ENCODE measurements around the gene DOCK8. TPM values are rescaled to one million over a fixed set of nuclear protein-coding genes. Genes with fewer than 3 reads are reported as not detected.

DOCK8 gene
- total and polyA plus RNA-seq, 10 of the 15 experiments (the other 5 are each of a cell fraction or from before 2014, with no cell fraction given) = 35.4 to 100 (median 44.7) TPM

GRCh38 chr9:295576-295975 is 80.9 kb downstream of the DOCK8 start:
- ChIA-PET CTCF (interaction anchor here (1.1 kb wide), 1 partner anchor 22 kb away, joined by 4 read pairs; no protein-coding TSS in a partner anchor), SMC1A (ENCODE audit: uncharacterized antibody, unreplicated experiment) (interaction anchor here (0.9 to 2.8 kb wide), 3 partner anchors 14 to 23 kb away, joined by 3 to 9 read pairs (median 6); no protein-coding TSS in a partner anchor), POLR2A (interaction anchor here (0.6 to 1.1 kb wide), 3 partner anchors 13 to 33 kb away, joined by 4 to 10 read pairs (median 8); no protein-coding TSS in a partner anchor), RAD21 (ENCODE audit: unreplicated experiment) (no interaction called here)
- no peaks in the 10 kb centered on the region for H3K27me3 ChIP-seq (replicated peaks in 1 of 2; ENCODE audit: control insufficient read depth in 2 of 2, insufficient read depth in 2 of 2, low read length in 1 of 2)
- intact Hi-C loops (cut with micrococcal nuclease; ENCODE audit: unreplicated experiment) (no loop called here), in situ Hi-C loops (cut with MboI) (no loop called here)
- BruUV-seq (replicated peaks) = no TSS peak
- H2AFZ ChIP-seq (ENCODE audit: control insufficient read depth, low read depth, low read length) = no peak overlapping the region
- DNase-seq (ENCODE audit: low read depth, low spot score) = no peak
- no peak overlapping the region for H3K27ac ChIP-seq (ENCODE audit: control insufficient read depth, insufficient read depth)
- H3K4me3 ChIP-seq = no peak overlapping the region
- peaks cover 20% of the 10 kb centered on the region for H3K4me1 ChIP-seq (ENCODE audit: control insufficient read depth, insufficient read depth, low read length)
- no peak for ATAC-seq
- no peaks in the 10 kb centered on the region for H3K9me3 ChIP-seq (replicated peaks; ENCODE audit: control insufficient read depth, insufficient read depth, low read length)
- no peak overlapping the region for H3K4me2 ChIP-seq (ENCODE audit: control insufficient read depth, insufficient read depth)
- no peak for FAIRE-seq
- H3K79me2 ChIP-seq (ENCODE audit: control insufficient read depth, insufficient read depth, low read length) = 0 out of 2 replicates have a peak, but pooled peaks cover 3% of the 10 kb centered on the region
- no peak overlapping the region for H3K9ac ChIP-seq (ENCODE audit: control insufficient read depth, insufficient read depth, low read length)
- TF ChIP-seq ZBTB4 (CRISPR knock-in tag; IDR thresholded peaks at IDR 0.05) (no peak), POU2F2 (IDR thresholded peaks at IDR 0.05; ENCODE audit: borderline replicate concordance, low read depth, low read length) (no peak), MTA3 (IDR thresholded peaks at IDR 0.05; ENCODE audit: borderline replicate concordance, low read length) (no peak), RBBP5 (conservative IDR thresholded peaks at IDR 0.05) (no peak), ZNF24 (IDR thresholded peaks at IDR 0.05) (no peak), SMARCA5 (IDR thresholded peaks at IDR 0.05) (no peak), FOS (IDR thresholded peaks at IDR 0.05; ENCODE audit: borderline replicate concordance, extremely low read depth, insufficient read length) (no peak), IKZF1 (conservative IDR thresholded peaks at IDR 0.05) (no peak), NR2C1 (IDR thresholded peaks at IDR 0.05) (no peak), PAX8 (IDR thresholded peaks at IDR 0.05) (no peak), FOXM1 (IDR thresholded peaks at IDR 0.05; ENCODE audit: low read depth, low read length) (no peak), EZH2 (IDR thresholded peaks at IDR 0.05; ENCODE audit: borderline replicate concordance, control insufficient read depth, low read depth, low read length) (no peak), ZNF592 (IDR thresholded peaks at IDR 0.05) (no peak), ZNF622 (IDR thresholded peaks at IDR 0.05) (no peak), SMAD5 (IDR thresholded peaks at IDR 0.05; ENCODE audit: low read depth) (no peak), USF2 (IDR thresholded peaks at IDR 0.05; ENCODE audit: borderline replicate concordance, low read depth, low read length) (no peak)
- peaks cover 3 to 29% of the 10 kb centered on the region in 2 experiments for H3K36me3 ChIP-seq (ENCODE audit: control insufficient read depth in 2 of 2, insufficient read depth in 2 of 2, low read length in 1 of 2)
- H4K20me1 ChIP-seq (ENCODE audit: control insufficient read depth, insufficient read depth) = no peaks in the 10 kb centered on the region

All from GM12878 (cell line).